Vagina (tissue), 2 donors: ENCODE data around the gene HNF1A. TPM values are rescaled to one million over a fixed set of nuclear protein-coding genes. Genes with fewer than 3 reads are reported as not detected.

Experiments
- DNase-seq, 2 donors: peaks; one replicate each; pipeline ENCODE4 v3.0.0-alpha.2; 2017; ENCODE audit errors: extremely low spot score in 2 of 2
- H3K27ac ChIP-seq: fragments of 200-600 bp; sonication (generic); one replicate; pipeline ENCODE4 v1.5.1; 2019
- H3K27me3 ChIP-seq: fragments of 200-600 bp; sonication (generic); one replicate; pipeline ENCODE4 v1.5.1; 2019
- H3K36me3 ChIP-seq, 2 donors: fragments of 200-600 bp; sonication (generic); one replicate each; pipeline ENCODE4 v1.5.1; 2017 to 2019
- H3K4me1 ChIP-seq: fragments of 200-600 bp; sonication (generic); one replicate; pipeline ENCODE4 v1.5.1; 2019
- H3K4me3 ChIP-seq, 2 donors: fragments of 200-600 bp; sonication (generic); 1 replicate in 1 of 2; 2 replicates in 1 of 2; pipeline ENCODE4 v1.5.1; 2016 to 2019
- H3K9me3 ChIP-seq: fragments of 200-600 bp; sonication (generic); one replicate; pipeline ENCODE4 v1.5.1; 2019
- CTCF ChIP-seq, 3 experiments: fragments of 450-650 bp in 2 of 3; fragments of 200-600 bp in 1 of 3; sonication (generic) in 1 of 3; IDR thresholded peaks; one replicate each; pipeline ENCODE4 v1.5.1; 2017 to 2019; ENCODE audit warnings: antibody characterized with exemption in 3 of 3, mild to moderate bottlenecking in 2 of 3, moderate library complexity in 2 of 3
- POLR2A ChIP-seq, 2 donors: fragments of 450-650 bp; IDR thresholded peaks; one replicate each; pipeline ENCODE4 v1.6.1; 2017; ENCODE audit warnings: antibody characterized with exemption in 2 of 2, mild to moderate bottlenecking in 2 of 2, moderate library complexity in 2 of 2
- POLR2AphosphoS5 ChIP-seq, 2 donors: sonication (generic); formaldehyde crosslinking; IDR thresholded peaks; one replicate each; pipeline ENCODE4 v1.9.0; 2017; ENCODE audit warnings: antibody characterized with exemption in 2 of 2, mild to moderate bottlenecking in 2 of 2, low read depth in 1 of 2; ENCODE audit not compliant: insufficient read depth in 1 of 2
- intact Hi-C: fragments of 100-400 bp; cut with DNase I; formaldehyde crosslinking; loops from one replicate; pipeline ENCODE4 v1.15.1; 2023
- total RNA-seq: library from RNA; depleted of rRNA; stranded (reverse); fragments of >200 nt; gene quantifications from one replicate; pipeline ENCODE4 v1.2.3, GENCODE V29; 2016

Gene HNF1A
- total RNA-seq, 1 donor from 2014 or later = not detected

DNA sequence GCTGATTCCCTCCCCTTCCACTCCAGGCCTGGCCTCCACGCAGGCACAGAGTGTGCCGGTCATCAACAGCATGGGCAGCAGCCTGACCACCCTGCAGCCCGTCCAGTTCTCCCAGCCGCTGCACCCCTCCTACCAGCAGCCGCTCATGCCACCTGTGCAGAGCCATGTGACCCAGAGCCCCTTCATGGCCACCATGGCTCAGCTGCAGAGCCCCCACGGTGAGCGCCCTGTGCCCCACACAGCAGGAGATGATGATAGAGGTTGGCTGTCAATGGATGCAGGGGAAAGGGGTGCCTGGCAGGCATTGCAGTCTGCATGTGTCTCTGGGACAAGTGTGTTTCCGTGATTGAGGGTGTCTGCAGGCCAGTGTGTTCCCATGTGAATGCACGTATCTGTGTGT, 19.1 kb downstream of the HNF1A start:
- peaks cover 5% of the 10 kb centered on the region for H3K4me1 ChIP-seq
- no peak overlapping the region for H3K4me3 ChIP-seq
- intact Hi-C loops = no loop called here
- no peaks in the 10 kb centered on the region for H3K9me3 ChIP-seq
- TF ChIP-seq POLR2AphosphoS5 (IDR thresholded peaks at IDR 0.05; ENCODE audit: insufficient read depth in 1 of 2, low read depth in 1 of 2) (no peak), CTCF (IDR thresholded peaks at IDR 0.05) (no peak), POLR2A (IDR thresholded peaks at IDR 0.05) (no peak)
- no peak overlapping the region for H3K27ac ChIP-seq
- no peak for DNase-seq
- no peaks in the 10 kb centered on the region for H3K27me3 ChIP-seq
- no peaks in the 10 kb centered on the region for H3K36me3 ChIP-seq

- H3K27ac ChIP-seq = no peak overlapping the region
These were observed 20.1 kb downstream of the HNF1A start for GRCh38 chr12:120998435-120998834.

GRCh38 chr12:120999191-121000120, 21.1 kb downstream of the HNF1A start:
- no peak overlapping the region for H3K27ac ChIP-seq
- no peak for DNase-seq
- peaks cover 5% of the 10 kb centered on the region for H3K4me1 ChIP-seq
- intact Hi-C loops = no loop called here
- H3K27me3 ChIP-seq = no peaks in the 10 kb centered on the region
- no peak overlapping the region for H3K4me3 ChIP-seq
- TF ChIP-seq CTCF (IDR thresholded peaks at IDR 0.05) = no peak
- TF ChIP-seq POLR2A (IDR thresholded peaks at IDR 0.05) = no peak
- TF ChIP-seq POLR2AphosphoS5 (IDR thresholded peaks at IDR 0.05; ENCODE audit: insufficient read depth in 1 of 2, low read depth in 1 of 2) = no peak
- no peaks in the 10 kb centered on the region for H3K9me3 ChIP-seq
- peaks cover 0 to 15% of the 10 kb centered on the region in 2 donors for H3K36me3 ChIP-seq

More at GRCh38 chr12:120998435-120998834, 20.1 kb downstream of the HNF1A start:
- Histone ChIP-seq H3K9me3 (no peaks in the 10 kb centered on the region), H3K4me3 (no peak overlapping the region), H3K4me1 (peaks cover 5% of the 10 kb centered on the region), H3K27me3 (no peaks in the 10 kb centered on the region), H3K36me3 (peaks cover 0 to 5% of the 10 kb centered on the region in 2 donors)
- DNase-seq = no peak
- intact Hi-C loops = no loop called here
- TF ChIP-seq CTCF (IDR thresholded peaks at IDR 0.05) = no peak
- TF ChIP-seq POLR2A (IDR thresholded peaks at IDR 0.05) = no peak
- TF ChIP-seq POLR2AphosphoS5 (IDR thresholded peaks at IDR 0.05; ENCODE audit: insufficient read depth in 1 of 2, low read depth in 1 of 2) = no peak

GRCh38 chr12:121000530-121000929, 22.2 kb downstream of the HNF1A start:
- Histone ChIP-seq H3K4me1 (peaks cover 5% of the 10 kb centered on the region), H3K4me3 (no peak overlapping the region), H3K9me3 (no peaks in the 10 kb centered on the region), H3K27me3 (no peaks in the 10 kb centered on the region), H3K27ac (no peak overlapping the region), H3K36me3 (peaks cover 0 to 18% of the 10 kb centered on the region in 2 donors)
- intact Hi-C loops = no loop called here
- no peak for TF ChIP-seq POLR2AphosphoS5 (IDR thresholded peaks at IDR 0.05; ENCODE audit: insufficient read depth in 1 of 2, low read depth in 1 of 2)
- TF ChIP-seq POLR2A (IDR thresholded peaks at IDR 0.05) = no peak
- TF ChIP-seq CTCF (IDR thresholded peaks at IDR 0.05) = no peak
- no peak for DNase-seq

DNA sequence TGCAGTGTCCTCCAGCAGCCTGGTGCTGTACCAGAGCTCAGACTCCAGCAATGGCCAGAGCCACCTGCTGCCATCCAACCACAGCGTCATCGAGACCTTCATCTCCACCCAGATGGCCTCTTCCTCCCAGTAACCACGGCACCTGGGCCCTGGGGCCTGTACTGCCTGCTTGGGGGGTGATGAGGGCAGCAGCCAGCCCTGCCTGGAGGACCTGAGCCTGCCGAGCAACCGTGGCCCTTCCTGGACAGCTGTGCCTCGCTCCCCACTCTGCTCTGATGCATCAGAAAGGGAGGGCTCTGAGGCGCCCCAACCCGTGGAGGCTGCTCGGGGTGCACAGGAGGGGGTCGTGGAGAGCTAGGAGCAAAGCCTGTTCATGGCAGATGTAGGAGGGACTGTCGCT, 22.7 kb downstream of the HNF1A start:
- no peak for DNase-seq
- Histone ChIP-seq H3K27me3 (no peaks in the 10 kb centered on the region), H3K4me1 (peaks cover 5% of the 10 kb centered on the region), H3K9me3 (no peaks in the 10 kb centered on the region), H3K4me3 (no peak overlapping the region), H3K27ac (no peak overlapping the region), H3K36me3 (peaks cover 0 to 20% of the 10 kb centered on the region in 2 donors)
- TF ChIP-seq POLR2AphosphoS5 (IDR thresholded peaks at IDR 0.05; ENCODE audit: insufficient read depth in 1 of 2, low read depth in 1 of 2) (no peak), CTCF (IDR thresholded peaks at IDR 0.05) (no peak), POLR2A (IDR thresholded peaks at IDR 0.05) (no peak)
- intact Hi-C loops = no loop called here
